Astrocyte (in vitro differentiated cells and primary cell): Measurements from ENCODE around the gene ATXN7L1. TPM values are rescaled to one million over a fixed set of nuclear protein-coding genes. Genes with fewer than 3 reads are reported as not detected.
A peak's percentile ranks its signal among the peaks of the same experiment; 100 is the strongest.

Source experiments
- DNase-seq: peaks from one replicate; pipeline ENCODE4 v3.0.0-alpha.2; 2010; ENCODE audit warnings: low read depth
- FAIRE-seq: peaks from 2 replicates; lab custom pipeline; 2011; peaks lifted over from hg19 to GRCh38; lab: Jason Lieb, UNC
- H2AFZ ChIP-seq: 2 replicates; pipeline ENCODE4 v1.6.0; 2012; ENCODE audit warnings: low read depth, low read length, inconsistent platforms
- H3K27ac ChIP-seq: 2 replicates; pipeline ENCODE4 v1.5.1; 2011; ENCODE audit warnings: low read depth, low read length, inconsistent platforms
- H3K27me3 ChIP-seq: 2 replicates; pipeline ENCODE4 v1.6.0; 2011; ENCODE audit warnings: low read length, inconsistent platforms; ENCODE audit not compliant: insufficient read depth
- H3K36me3 ChIP-seq: 2 replicates; pipeline ENCODE4 v1.5.1; 2011; ENCODE audit warnings: low read length, inconsistent platforms; ENCODE audit not compliant: insufficient read depth
- H3K4me1 ChIP-seq: 2 replicates; pipeline ENCODE4 v1.5.1; 2011; ENCODE audit warnings: low read length, inconsistent platforms; ENCODE audit not compliant: insufficient read depth
- H3K4me2 ChIP-seq: 2 replicates; pipeline ENCODE4 v1.6.0; 2012; ENCODE audit warnings: low read length, inconsistent platforms
- H3K4me3 ChIP-seq: 2 replicates; pipeline ENCODE4 v1.5.1; 2011; ENCODE audit warnings: low read depth, mild to moderate bottlenecking, low read length, inconsistent platforms; ENCODE audit not compliant: insufficient read depth
- H3K79me2 ChIP-seq: 2 replicates; pipeline ENCODE4 v1.6.0; 2012; ENCODE audit warnings: mild to moderate bottlenecking, low read length, inconsistent platforms; ENCODE audit not compliant: insufficient read depth
- H3K9ac ChIP-seq: 2 replicates; pipeline ENCODE4 v1.6.0; 2012; ENCODE audit warnings: mild to moderate bottlenecking, low read length, inconsistent platforms
- H3K9me3 ChIP-seq: 2 replicates; pipeline ENCODE4 v1.5.1; 2012; ENCODE audit warnings: low read depth, mild to moderate bottlenecking, low read length, inconsistent platforms; ENCODE audit not compliant: insufficient read depth
- H4K20me1 ChIP-seq: 2 replicates; pipeline ENCODE4 v1.6.0; 2012; ENCODE audit warnings: low read length, inconsistent platforms; ENCODE audit not compliant: insufficient read depth
- H3K27ac Mint-ChIP-seq: one replicate; pipeline ENCODE4 v1.8.0; 2021; ENCODE audit warnings: mild to moderate bottlenecking, mixed read lengths; ENCODE audit not compliant: unreplicated experiment
- H3K27me3 Mint-ChIP-seq: one replicate; pipeline ENCODE4 v1.8.0; 2021; ENCODE audit warnings: low read depth, mixed read lengths; ENCODE audit not compliant: unreplicated experiment
- H3K36me3 Mint-ChIP-seq: one replicate; pipeline ENCODE4 v1.8.0; 2021; ENCODE audit warnings: low read depth, mixed read lengths; ENCODE audit not compliant: unreplicated experiment
- H3K4me1 Mint-ChIP-seq: one replicate; pipeline ENCODE4 v1.8.0; 2021; ENCODE audit warnings: low read depth, mixed read lengths; ENCODE audit not compliant: unreplicated experiment
- H3K4me3 Mint-ChIP-seq: one replicate; pipeline ENCODE4 v1.8.0; 2021; ENCODE audit warnings: mild to moderate bottlenecking, moderate library complexity, mixed read lengths; ENCODE audit not compliant: unreplicated experiment
- H3K9me3 Mint-ChIP-seq: one replicate; pipeline ENCODE4 v1.8.0; 2021; ENCODE audit warnings: mild to moderate bottlenecking, mixed read lengths; ENCODE audit not compliant: unreplicated experiment
- EZH2 ChIP-seq: IDR thresholded peaks from 2 replicates; pipeline ENCODE4 v1.6.1; 2012; ENCODE audit warnings: mild to moderate bottlenecking, low read length, inconsistent platforms; ENCODE audit not compliant: insufficient read depth
- total RNA-seq: library from RNA; stranded (reverse); gene quantifications from 2 replicates; pipeline ENCODE4 v1.2.1, GENCODE V29; 2021
- TF ChIP-seq, protein P1 (sequence below): IDR thresholded peaks from 2 replicates; pipeline ENCODE4 v1.5.1; 2011; ENCODE audit warnings: low read depth, mild to moderate bottlenecking, inconsistent platforms, low read length, moderate library complexity; ENCODE audit not compliant: insufficient read depth

The ATXN7L1 gene
- total RNA-seq, 1 donor from 2014 or later = 7.6 TPM

DNA sequence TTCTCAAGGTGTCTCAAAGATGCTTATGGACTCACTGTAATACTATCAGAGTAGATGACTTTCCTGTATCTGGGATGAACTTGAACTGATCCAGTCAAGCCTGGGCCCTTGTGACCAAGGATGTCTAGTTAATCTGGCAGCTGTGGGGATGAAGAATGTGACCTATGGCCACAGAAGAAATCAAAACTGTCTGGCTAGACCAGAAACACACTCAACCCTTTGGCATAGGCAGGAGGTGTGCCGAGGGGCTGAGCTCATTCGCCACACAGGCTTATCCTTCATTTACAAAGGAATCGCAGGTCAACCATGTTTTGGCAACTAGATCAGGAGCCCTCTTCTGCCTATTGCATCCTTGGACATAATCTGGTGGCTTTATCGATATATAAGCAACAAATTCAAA lies 110.6 kb downstream of the ATXN7L1 start:
- peaks cover 3% of the 10 kb centered on the region for H3K9me3 Mint-ChIP-seq
- no peak overlapping the region for H3K4me3 Mint-ChIP-seq
- TF ChIP-seq EZH2 = no peak
- TF ChIP-seq, protein P1, sequence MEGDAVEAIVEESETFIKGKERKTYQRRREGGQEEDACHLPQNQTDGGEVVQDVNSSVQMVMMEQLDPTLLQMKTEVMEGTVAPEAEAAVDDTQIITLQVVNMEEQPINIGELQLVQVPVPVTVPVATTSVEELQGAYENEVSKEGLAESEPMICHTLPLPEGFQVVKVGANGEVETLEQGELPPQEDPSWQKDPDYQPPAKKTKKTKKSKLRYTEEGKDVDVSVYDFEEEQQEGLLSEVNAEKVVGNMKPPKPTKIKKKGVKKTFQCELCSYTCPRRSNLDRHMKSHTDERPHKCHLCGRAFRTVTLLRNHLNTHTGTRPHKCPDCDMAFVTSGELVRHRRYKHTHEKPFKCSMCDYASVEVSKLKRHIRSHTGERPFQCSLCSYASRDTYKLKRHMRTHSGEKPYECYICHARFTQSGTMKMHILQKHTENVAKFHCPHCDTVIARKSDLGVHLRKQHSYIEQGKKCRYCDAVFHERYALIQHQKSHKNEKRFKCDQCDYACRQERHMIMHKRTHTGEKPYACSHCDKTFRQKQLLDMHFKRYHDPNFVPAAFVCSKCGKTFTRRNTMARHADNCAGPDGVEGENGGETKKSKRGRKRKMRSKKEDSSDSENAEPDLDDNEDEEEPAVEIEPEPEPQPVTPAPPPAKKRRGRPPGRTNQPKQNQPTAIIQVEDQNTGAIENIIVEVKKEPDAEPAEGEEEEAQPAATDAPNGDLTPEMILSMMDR = no peak
- DNase-seq (peak; percentile 45), FAIRE-seq (no peak)
- peaks cover 13% of the 10 kb centered on the region for H4K20me1 ChIP-seq
- H3K4me1 Mint-ChIP-seq = peaks cover 24% of the 10 kb centered on the region
- H3K4me2 ChIP-seq = peak overlapping the region; percentile 50
- H3K36me3 Mint-ChIP-seq = peaks cover 6% of the 10 kb centered on the region
- no peak overlapping the region for H2AFZ ChIP-seq
- H3K36me3 ChIP-seq = no peaks in the 10 kb centered on the region
- peak overlapping the region; percentile 14 for H3K27ac ChIP-seq
- H3K79me2 ChIP-seq = no peaks in the 10 kb centered on the region
- no peaks in the 10 kb centered on the region for H3K27me3 Mint-ChIP-seq
- H3K4me1 ChIP-seq = peaks cover 20% of the 10 kb centered on the region
- no peaks in the 10 kb centered on the region for H3K27me3 ChIP-seq
- no peak overlapping the region for H3K4me3 ChIP-seq
- H3K9ac ChIP-seq = no peak overlapping the region
- H3K9me3 ChIP-seq = no peaks in the 10 kb centered on the region
- no peak overlapping the region for H3K27ac Mint-ChIP-seq

DNA sequence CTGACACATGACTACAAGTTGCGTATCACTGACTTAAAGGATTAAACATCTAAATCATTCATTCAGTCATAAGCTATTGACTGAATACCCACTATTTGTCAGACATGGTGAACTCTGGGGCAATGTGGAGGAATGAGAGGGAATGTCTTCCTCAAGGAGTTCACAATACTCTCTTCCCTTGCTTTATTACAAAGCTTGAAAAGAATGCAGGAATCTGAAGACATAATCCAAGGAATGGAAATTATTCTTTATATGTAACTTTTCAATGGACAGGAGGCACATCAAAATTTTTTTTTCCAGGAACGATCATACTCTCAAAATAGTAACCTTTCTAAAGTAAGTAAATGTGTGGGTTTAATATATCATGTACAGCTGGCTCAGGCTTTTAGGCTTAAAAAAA lies 111.9 kb downstream of the ATXN7L1 start:
- peaks cover 22% of the 10 kb centered on the region for H3K4me1 Mint-ChIP-seq
- Histone ChIP-seq H3K9ac (no peak overlapping the region), H3K27me3 (no peaks in the 10 kb centered on the region), H3K27ac (no peak overlapping the region), H3K4me1 (peaks cover 14% of the 10 kb centered on the region), H3K9me3 (no peaks in the 10 kb centered on the region), H3K79me2 (no peaks in the 10 kb centered on the region), H3K4me3 (no peak overlapping the region), H4K20me1 (peaks cover 24% of the 10 kb centered on the region), H3K4me2 (no peak overlapping the region), H2AFZ (no peak overlapping the region), H3K36me3 (no peaks in the 10 kb centered on the region)
- TF ChIP-seq, protein P1 = no peak
- TF ChIP-seq EZH2 = no peak
- FAIRE-seq (no peak), DNase-seq (peak; percentile 17)
- no peak overlapping the region for H3K4me3 Mint-ChIP-seq
- H3K36me3 Mint-ChIP-seq = peaks cover 6% of the 10 kb centered on the region
- H3K27ac Mint-ChIP-seq = no peak overlapping the region
- peaks cover 3% of the 10 kb centered on the region for H3K9me3 Mint-ChIP-seq
- H3K27me3 Mint-ChIP-seq = no peaks in the 10 kb centered on the region

DNA sequence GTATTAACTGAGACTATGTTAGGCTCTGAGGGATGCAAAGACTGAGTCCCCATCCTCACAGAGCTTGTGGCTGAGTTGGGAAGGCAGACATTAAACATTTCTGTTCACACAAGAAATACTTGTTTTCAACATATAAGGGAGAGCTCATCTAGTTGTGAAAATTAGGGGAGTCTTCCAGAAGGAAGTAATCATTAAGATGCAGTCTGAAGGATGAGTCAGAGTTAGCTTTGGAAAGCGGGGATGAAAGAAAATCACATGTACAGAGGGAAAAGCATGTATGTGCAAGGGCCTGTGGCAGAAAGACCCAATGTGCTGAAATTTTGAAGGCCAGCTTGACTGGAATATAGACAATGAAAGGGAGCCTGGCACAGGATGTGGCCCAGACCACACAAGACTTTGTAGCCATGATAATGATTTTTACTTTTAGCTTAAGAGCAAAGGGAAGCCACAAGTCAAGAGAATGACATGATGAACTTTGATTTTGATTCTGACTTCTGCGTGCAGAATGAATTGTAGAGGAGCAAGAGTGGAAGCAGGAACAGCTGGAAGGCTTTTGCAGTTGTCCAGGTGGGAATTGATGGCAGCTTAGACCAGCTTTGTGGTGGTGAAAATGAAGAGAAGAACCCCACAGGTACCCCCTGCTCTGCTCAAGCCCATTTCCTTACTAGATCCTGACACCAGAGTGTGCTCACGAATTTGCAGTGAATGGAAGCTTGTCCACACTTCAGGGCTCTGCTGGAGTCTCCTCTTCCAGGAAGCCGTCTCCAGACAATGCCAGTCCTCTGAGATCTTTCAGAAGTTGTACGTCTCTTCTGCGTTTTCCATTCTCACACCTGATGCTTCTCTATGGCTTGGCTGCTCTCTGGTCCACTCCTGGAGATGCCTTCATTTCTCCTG lies 115.6 kb downstream of the ATXN7L1 start:
- Mint-ChIP-seq H3K27me3 (no peaks in the 10 kb centered on the region), H3K4me1 (peaks cover 18% of the 10 kb centered on the region), H3K27ac (no peak overlapping the region), H3K36me3 (peaks cover 6% of the 10 kb centered on the region), H3K9me3 (peaks cover 3% of the 10 kb centered on the region), H3K4me3 (no peak overlapping the region)
- peaks cover 6% of the 10 kb centered on the region for H3K4me1 ChIP-seq
- no peak for FAIRE-seq
- TF ChIP-seq, protein P1 = peak; percentile 0
- no peak for TF ChIP-seq EZH2
- no peak overlapping the region for H3K4me3 ChIP-seq
- H3K36me3 ChIP-seq = no peaks in the 10 kb centered on the region
- H3K9ac ChIP-seq = no peak overlapping the region
- no peak overlapping the region for H2AFZ ChIP-seq
- H3K9me3 ChIP-seq = no peaks in the 10 kb centered on the region
- peaks cover 25% of the 10 kb centered on the region for H4K20me1 ChIP-seq
- peak; percentile 4 for DNase-seq
- no peaks in the 10 kb centered on the region for H3K27me3 ChIP-seq
- H3K27ac ChIP-seq = no peak overlapping the region
- no peak overlapping the region for H3K4me2 ChIP-seq
- H3K79me2 ChIP-seq = no peaks in the 10 kb centered on the region
